ENCODE results near the gene SEC16A. TPM values are rescaled to one million over a fixed set of nuclear protein-coding genes. Genes with fewer than 3 reads are reported as not detected.
A peak's percentile ranks its signal among the peaks of the same experiment; 100 is the strongest.

SEC16A gene
- total and polyA plus RNA-seq, 2 donors from 2014 or later: 37.0 to 67.1 TPM

- Histone ChIP-seq H3K27ac (ENCODE audit: low read depth in 2 of 2, low read length in 2 of 2) (no peak overlapping the region), H3K9ac (ENCODE audit: low read length in 3 of 3) (no peak overlapping the region), H3K27me3 (ENCODE audit: control insufficient read depth, insufficient read depth, low read length) (no peaks in the 10 kb centered on the region), H3K9me3 (ENCODE audit: control insufficient read depth in 2 of 3, insufficient read depth in 1 of 3, low read length in 3 of 3) (no peaks in the 10 kb centered on the region), H3K4me1 (ENCODE audit: control insufficient read depth in 2 of 3, insufficient read depth in 2 of 3, low read depth in 1 of 3, low read length in 3 of 3) (peaks cover 0 to 15% (median 12%) of the 10 kb centered on the region in 3 donors), H3K36me3 (ENCODE audit: control insufficient read depth in 2 of 3, insufficient read depth in 3 of 3, low read length in 3 of 3) (peaks cover 2 to 71% (median 47%) of the 10 kb centered on the region in 3 donors), H3K4me3 (ENCODE audit: low read length in 3 of 3) (no peak overlapping the region)
- DNase-seq: no peak
- TF ChIP-seq, protein P1, sequence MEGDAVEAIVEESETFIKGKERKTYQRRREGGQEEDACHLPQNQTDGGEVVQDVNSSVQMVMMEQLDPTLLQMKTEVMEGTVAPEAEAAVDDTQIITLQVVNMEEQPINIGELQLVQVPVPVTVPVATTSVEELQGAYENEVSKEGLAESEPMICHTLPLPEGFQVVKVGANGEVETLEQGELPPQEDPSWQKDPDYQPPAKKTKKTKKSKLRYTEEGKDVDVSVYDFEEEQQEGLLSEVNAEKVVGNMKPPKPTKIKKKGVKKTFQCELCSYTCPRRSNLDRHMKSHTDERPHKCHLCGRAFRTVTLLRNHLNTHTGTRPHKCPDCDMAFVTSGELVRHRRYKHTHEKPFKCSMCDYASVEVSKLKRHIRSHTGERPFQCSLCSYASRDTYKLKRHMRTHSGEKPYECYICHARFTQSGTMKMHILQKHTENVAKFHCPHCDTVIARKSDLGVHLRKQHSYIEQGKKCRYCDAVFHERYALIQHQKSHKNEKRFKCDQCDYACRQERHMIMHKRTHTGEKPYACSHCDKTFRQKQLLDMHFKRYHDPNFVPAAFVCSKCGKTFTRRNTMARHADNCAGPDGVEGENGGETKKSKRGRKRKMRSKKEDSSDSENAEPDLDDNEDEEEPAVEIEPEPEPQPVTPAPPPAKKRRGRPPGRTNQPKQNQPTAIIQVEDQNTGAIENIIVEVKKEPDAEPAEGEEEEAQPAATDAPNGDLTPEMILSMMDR (IDR thresholded peaks at IDR 0.05; ENCODE audit: borderline replicate concordance, extremely low read depth, insufficient read depth): no peak
- no peak for FAIRE-seq
- intact Hi-C loops (cut with DNase I): no loop called here
Measured at GRCh38 chr9:136473354-136473721, 9.5 kb downstream of the SEC16A start.

GRCh38 chr9:136472640-136473353 lies 10.0 kb downstream of the SEC16A start:
- no peak overlapping the region for H3K9ac ChIP-seq (ENCODE audit: low read length in 3 of 3)
- DNase-seq (no peak), FAIRE-seq (no peak)
- no peaks in the 10 kb centered on the region for H3K27me3 ChIP-seq (ENCODE audit: control insufficient read depth, insufficient read depth, low read length)
- TF ChIP-seq, protein P1 (IDR thresholded peaks at IDR 0.05; ENCODE audit: borderline replicate concordance, extremely low read depth, insufficient read depth): peak; percentile 2
- intact Hi-C loops (cut with DNase I): no loop called here
- H3K4me3 ChIP-seq (ENCODE audit: low read length in 3 of 3): no peak overlapping the region
- peaks cover 2 to 70% (median 47%) of the 10 kb centered on the region in 3 donors for H3K36me3 ChIP-seq (ENCODE audit: control insufficient read depth in 2 of 3, insufficient read depth in 3 of 3, low read length in 3 of 3)
- no peaks in the 10 kb centered on the region for H3K9me3 ChIP-seq (ENCODE audit: control insufficient read depth in 2 of 3, insufficient read depth in 1 of 3, low read length in 3 of 3)
- peaks cover 0 to 15% (median 12%) of the 10 kb centered on the region in 3 donors for H3K4me1 ChIP-seq (ENCODE audit: control insufficient read depth in 2 of 3, insufficient read depth in 2 of 3, low read depth in 1 of 3, low read length in 3 of 3)
- no peak overlapping the region for H3K27ac ChIP-seq (ENCODE audit: low read depth in 2 of 2, low read length in 2 of 2)

DNA sequence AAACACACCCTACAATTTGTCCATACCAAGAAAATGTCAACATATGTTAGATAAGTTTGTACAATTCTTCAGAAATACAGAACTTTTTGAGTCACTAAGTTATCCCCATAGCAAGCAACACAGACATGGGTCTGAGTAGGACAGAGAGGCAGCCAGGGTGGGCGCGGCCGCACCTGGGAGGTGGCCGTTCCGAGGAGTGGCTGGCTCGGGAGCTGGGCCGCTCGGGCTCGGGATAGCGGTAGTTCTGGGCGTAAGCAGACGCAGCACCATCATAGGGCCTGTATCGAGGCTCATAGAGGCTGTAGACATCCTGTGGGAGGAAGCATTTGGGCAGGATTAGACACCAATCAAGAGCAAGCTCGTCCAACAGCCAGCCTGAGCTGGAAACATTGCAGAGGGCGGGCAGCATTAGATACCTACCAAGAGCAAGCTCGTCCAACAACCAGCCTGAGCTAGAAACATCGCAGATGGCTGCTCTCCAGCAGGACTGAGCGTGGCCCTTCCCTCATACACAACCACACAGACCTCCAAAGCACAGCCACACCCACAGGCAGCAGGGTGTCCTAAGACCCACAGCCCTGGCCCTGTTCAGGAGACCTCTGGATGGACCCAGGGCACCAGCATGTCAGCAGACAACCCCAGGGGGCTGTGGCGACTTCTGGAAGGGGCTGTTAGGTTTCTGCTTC lies 10.9 kb downstream of the SEC16A start:
- Histone ChIP-seq H3K27ac (ENCODE audit: low read depth in 2 of 2, low read length in 2 of 2) (no peak overlapping the region), H3K4me3 (ENCODE audit: low read length in 3 of 3) (no peak overlapping the region), H3K9ac (ENCODE audit: low read length in 3 of 3) (no peak overlapping the region), H3K9me3 (ENCODE audit: control insufficient read depth in 2 of 3, insufficient read depth in 1 of 3, low read length in 3 of 3) (no peaks in the 10 kb centered on the region), H3K27me3 (ENCODE audit: control insufficient read depth, insufficient read depth, low read length) (no peaks in the 10 kb centered on the region), H3K4me1 (ENCODE audit: control insufficient read depth in 2 of 3, insufficient read depth in 2 of 3, low read depth in 1 of 3, low read length in 3 of 3) (peaks cover 0 to 15% (median 12%) of the 10 kb centered on the region in 3 donors), H3K36me3 (ENCODE audit: control insufficient read depth in 2 of 3, insufficient read depth in 3 of 3, low read length in 3 of 3) (peaks cover 2 to 66% (median 42%) of the 10 kb centered on the region in 3 donors)
- FAIRE-seq (no peak), DNase-seq (no peak)
- TF ChIP-seq, protein P1 (IDR thresholded peaks at IDR 0.05; ENCODE audit: borderline replicate concordance, extremely low read depth, insufficient read depth): no peak
- intact Hi-C loops (cut with DNase I): no loop called here
